MG63 (cell line): Measurements from ENCODE around the gene CFAP299. TPM values are rescaled to one million over a fixed set of nuclear protein-coding genes. Genes with fewer than 3 reads are reported as not detected.
"Not testable (repeated sequence)": the region's sequence is repeated elsewhere in the genome, so short reads cannot be mapped to it uniquely, and the experiment has no call there.

Experiments used
- DNase-seq: peaks from one replicate; pipeline ENCODE4 v3.0.0-alpha.2; 2020
- H3K27me3 ChIP-seq: fragments of 250-450 bp; sonication (Bioruptor Pico); 2 replicates; pipeline ENCODE4 v1.5.1; 2020; ENCODE audit warnings: mild to moderate bottlenecking, moderate library complexity
- H3K36me3 ChIP-seq: fragments of 250-450 bp; sonication (Bioruptor Pico); 2 replicates; pipeline ENCODE4 v1.5.1; 2020; ENCODE audit warnings: mild to moderate bottlenecking, moderate library complexity
- H3K4me3 ChIP-seq: fragments of 250-450 bp; sonication (Bioruptor Pico); 2 replicates; pipeline ENCODE4 v1.5.1; 2020; ENCODE audit warnings: mild to moderate bottlenecking, moderate library complexity
- H3K9me3 ChIP-seq: fragments of 250-450 bp; sonication (Bioruptor Pico); 2 replicates; pipeline ENCODE4 v1.5.1; 2020; ENCODE audit warnings: mild to moderate bottlenecking, moderate library complexity
- total RNA-seq: library from RNA; depleted of rRNA; stranded (reverse); fragments of >200 nt; shearing (Covaris generic); gene quantifications from 2 replicates; pipeline ENCODE4 v1.2.3, GENCODE V29; 2014; ENCODE audit warnings: low replicate concordance

Gene CFAP299
- total RNA-seq, 1 experiment from 2014 or later = 0.76 TPM

GRCh38 chr4:80315848-80316247 is 19.7 kb upstream of the CFAP299 start:
- H3K9me3 ChIP-seq, H3K4me3 ChIP-seq, H3K36me3 ChIP-seq, H3K27me3 ChIP-seq, DNase-seq: not testable (repeated sequence)

GRCh38 chr4:80321341-80321740 is 14.2 kb upstream of the CFAP299 start:
- H3K4me3 ChIP-seq = no peak overlapping the region
- no peak for DNase-seq
- no peaks in the 10 kb centered on the region for H3K9me3 ChIP-seq
- no peaks in the 10 kb centered on the region for H3K36me3 ChIP-seq
- no peaks in the 10 kb centered on the region for H3K27me3 ChIP-seq

DNA sequence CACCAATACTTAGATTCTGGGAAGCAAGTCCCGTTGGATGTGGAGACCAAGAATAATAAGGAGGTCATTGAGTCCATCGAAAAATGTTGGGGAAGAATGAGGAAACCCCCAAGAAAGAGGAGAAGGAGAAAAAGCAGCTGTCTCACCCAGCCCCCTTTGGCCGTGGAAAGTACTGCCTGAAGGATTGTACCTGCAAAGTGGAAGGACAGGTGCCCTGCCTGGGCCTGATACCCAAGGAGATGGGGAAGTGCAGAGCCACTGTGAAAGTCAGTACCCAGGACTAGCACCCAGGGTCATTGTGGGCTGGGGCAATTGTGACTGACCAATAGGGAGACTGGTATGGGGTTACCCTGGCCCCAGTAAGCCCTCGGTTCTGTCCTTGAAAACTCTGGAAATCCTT is 13.8 kb upstream of the CFAP299 start:
- no peaks in the 10 kb centered on the region for H3K27me3 ChIP-seq
- DNase-seq = no peak
- H3K9me3 ChIP-seq = no peaks in the 10 kb centered on the region
- H3K36me3 ChIP-seq = no peaks in the 10 kb centered on the region
- H3K4me3 ChIP-seq = no peak overlapping the region

DNA sequence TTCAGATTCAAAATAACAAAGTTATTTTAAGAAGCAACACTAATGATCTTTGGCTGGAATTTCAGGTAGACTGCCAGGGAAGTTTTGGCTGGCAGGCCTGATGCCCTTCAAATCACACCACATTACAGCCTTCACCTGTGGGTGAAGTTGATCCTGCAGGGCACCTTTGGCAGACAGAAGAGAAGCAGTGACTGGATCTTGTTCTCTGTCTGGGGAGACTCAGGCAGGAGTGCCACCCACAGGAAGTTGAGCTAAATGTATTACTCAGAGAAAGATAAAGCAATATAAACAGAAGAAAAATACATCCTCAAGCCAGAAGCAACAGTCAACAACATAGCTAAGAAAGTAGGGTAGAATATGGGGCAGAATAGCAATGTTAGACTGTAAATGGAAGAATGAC is 12.8 kb upstream of the CFAP299 start:
- no peaks in the 10 kb centered on the region for H3K27me3 ChIP-seq
- no peaks in the 10 kb centered on the region for H3K36me3 ChIP-seq
- no peak overlapping the region for H3K4me3 ChIP-seq
- H3K9me3 ChIP-seq = no peaks in the 10 kb centered on the region
- peak; percentile 56 for DNase-seq

DNA sequence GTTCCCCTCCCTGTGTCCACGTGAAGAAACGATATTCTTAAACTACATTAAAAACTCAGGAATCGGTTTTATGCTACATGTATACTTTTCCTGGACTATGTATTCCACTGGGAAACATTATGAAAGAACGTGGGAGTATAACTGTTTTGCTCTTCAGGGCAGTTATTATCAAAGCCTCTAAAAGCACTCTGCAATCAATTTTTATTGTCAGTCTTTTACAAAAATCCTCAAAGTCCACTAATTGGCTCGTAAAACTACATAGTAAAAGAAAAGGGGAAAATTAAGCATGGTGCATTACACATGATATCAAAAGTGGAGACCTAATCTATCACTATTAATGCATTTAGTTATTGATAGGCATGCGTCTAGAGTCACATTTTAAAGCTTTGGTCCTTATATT is 11.4 kb upstream of the CFAP299 start:
- H3K36me3 ChIP-seq = no peaks in the 10 kb centered on the region

DNA sequence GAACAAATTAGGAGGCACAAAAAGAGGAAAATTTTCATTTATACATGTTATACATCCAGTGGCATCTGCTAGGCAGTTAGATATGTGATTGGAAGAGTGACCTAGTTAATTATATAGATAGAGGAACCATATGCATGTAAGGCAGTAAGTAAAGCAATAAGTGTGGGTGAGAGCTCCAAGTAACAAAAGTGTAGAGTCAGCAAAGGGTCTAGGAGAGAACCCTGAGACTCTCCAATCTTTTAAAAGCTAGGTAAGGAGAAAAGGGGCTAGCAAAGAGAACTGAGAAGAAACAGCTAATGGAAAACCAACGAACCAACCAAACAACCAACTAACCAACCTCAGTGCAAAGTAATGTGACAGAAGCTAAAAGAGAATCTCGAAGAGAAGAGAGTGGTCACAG is 3.8 kb upstream of the CFAP299 start:
- DNase-seq = no peak
- Histone ChIP-seq H3K4me3 (no peak overlapping the region), H3K27me3 (no peaks in the 10 kb centered on the region), H3K9me3 (no peaks in the 10 kb centered on the region), H3K36me3 (no peaks in the 10 kb centered on the region)

More for the DNA sequence above, 11.4 kb upstream of the CFAP299 start:
- no peaks in the 10 kb centered on the region for H3K9me3 ChIP-seq
- DNase-seq = no peak
- no peaks in the 10 kb centered on the region for H3K27me3 ChIP-seq
- no peak overlapping the region for H3K4me3 ChIP-seq

- DNase-seq = no peak
- Histone ChIP-seq H3K9me3 (no peaks in the 10 kb centered on the region), H3K36me3 (no peaks in the 10 kb centered on the region), H3K4me3 (no peak overlapping the region), H3K27me3 (no peaks in the 10 kb centered on the region)
Observed at GRCh38 chr4:80333121-80333520, 2.4 kb upstream of the CFAP299 start.

DNA sequence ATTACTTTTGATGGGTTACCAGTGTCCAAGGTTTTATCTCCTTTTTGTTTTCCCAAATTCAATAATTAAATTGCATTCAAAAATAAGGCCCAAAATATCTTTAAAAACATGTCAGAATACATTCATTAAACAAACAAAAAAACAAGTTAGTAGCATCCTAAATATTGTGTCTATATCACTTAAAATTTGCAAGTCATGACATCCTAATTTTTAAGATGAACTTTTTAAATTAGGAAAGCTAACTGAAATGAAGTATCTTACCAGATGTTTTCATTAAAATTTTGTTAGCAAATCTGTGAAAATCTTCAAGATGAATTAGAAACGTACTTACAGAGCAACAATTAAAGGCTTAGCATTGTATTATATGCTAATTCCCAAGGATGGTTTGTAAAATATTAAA is 962 bp upstream of the CFAP299 start:
- H3K4me3 ChIP-seq = no peak overlapping the region
- H3K9me3 ChIP-seq = no peaks in the 10 kb centered on the region
- H3K27me3 ChIP-seq = no peaks in the 10 kb centered on the region
- no peak for DNase-seq
- no peaks in the 10 kb centered on the region for H3K36me3 ChIP-seq

GRCh38 chr4:80335226-80335553 is 340 bp upstream of the CFAP299 start:
- DNase-seq = no peak
- peak overlapping the region; percentile 63 for H3K4me3 ChIP-seq
- H3K9me3 ChIP-seq = no peaks in the 10 kb centered on the region
- H3K27me3 ChIP-seq = no peaks in the 10 kb centered on the region
- no peaks in the 10 kb centered on the region for H3K36me3 ChIP-seq

DNA sequence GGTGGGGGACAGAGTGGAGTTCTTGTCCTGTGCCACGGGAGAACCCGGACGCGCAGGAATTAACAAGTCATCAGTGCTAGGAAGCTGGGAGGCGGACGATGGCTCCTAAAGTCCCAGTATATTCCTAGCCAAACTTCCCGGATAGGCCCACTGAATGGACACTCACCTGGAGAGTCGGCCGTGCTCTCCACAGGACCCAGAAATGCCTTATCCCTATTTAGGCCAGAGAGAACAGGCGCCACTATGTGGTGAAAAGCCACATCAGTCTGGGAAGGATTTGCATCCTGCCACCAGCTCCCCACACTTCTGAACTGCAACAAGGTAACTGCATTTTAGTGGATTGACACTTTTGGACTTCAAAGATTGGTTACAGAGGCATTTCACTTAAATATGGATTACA is 1.1 kb downstream of the CFAP299 start:
- DNase-seq = peak; percentile 6
- no peak overlapping the region for H3K4me3 ChIP-seq
- no peaks in the 10 kb centered on the region for H3K27me3 ChIP-seq
- no peaks in the 10 kb centered on the region for H3K36me3 ChIP-seq
- no peaks in the 10 kb centered on the region for H3K9me3 ChIP-seq

DNA sequence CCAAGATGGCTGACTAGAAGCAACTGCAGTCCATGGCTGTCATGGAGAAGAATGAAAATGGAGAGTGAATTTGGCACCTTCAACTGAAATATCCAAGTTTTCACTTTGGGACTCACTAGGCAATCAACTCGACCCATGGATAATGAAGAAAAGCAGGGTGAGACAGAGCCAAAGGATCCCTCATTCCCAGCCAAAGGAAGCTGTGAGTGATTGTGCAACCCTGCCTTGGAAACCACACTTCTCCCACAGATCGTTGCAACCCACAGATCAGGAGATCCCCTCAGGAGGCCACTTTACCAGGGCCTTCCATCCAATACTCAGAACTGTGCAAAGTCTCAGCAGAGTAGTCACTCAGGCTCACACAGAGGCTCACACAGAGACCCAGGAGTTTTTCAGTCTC is 4.5 kb downstream of the CFAP299 start:
- no peaks in the 10 kb centered on the region for H3K36me3 ChIP-seq
- H3K27me3 ChIP-seq = no peaks in the 10 kb centered on the region
- no peak for DNase-seq
- no peak overlapping the region for H3K4me3 ChIP-seq
- no peaks in the 10 kb centered on the region for H3K9me3 ChIP-seq

DNA sequence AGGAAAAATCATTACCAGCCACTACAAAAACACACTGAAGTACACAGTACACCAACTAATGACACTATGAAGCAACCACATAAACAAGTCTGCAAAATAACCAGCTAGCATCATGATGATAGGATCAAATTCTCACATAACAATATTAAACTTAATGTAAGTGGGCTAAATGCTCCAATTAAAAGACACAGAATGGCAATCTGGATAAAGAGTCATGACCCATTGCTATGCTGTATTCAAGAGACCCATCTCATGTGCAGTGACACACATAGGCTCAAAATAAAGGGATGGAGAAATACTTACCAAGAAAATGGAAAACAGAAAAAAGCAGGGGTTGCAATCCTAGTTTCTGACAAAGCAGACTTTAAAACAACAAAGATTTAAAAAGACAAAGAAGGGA is 7.2 kb downstream of the CFAP299 start:
- H3K4me3 ChIP-seq, DNase-seq, H3K9me3 ChIP-seq, H3K27me3 ChIP-seq, H3K36me3 ChIP-seq: not testable (repeated sequence)

- H3K27me3 ChIP-seq = no peaks in the 10 kb centered on the region
- H3K9me3 ChIP-seq = no peaks in the 10 kb centered on the region
- no peak overlapping the region for H3K4me3 ChIP-seq
- no peak for DNase-seq
- H3K36me3 ChIP-seq = no peaks in the 10 kb centered on the region
Observed at GRCh38 chr4:80343887-80344286, 8.4 kb downstream of the CFAP299 start.

- H3K9me3 ChIP-seq = no peaks in the 10 kb centered on the region
- H3K27me3 ChIP-seq = no peaks in the 10 kb centered on the region
- no peak overlapping the region for H3K4me3 ChIP-seq
- no peak for DNase-seq
- no peaks in the 10 kb centered on the region for H3K36me3 ChIP-seq
Observed at GRCh38 chr4:80360084-80360483, 24.6 kb downstream of the CFAP299 start.

DNA sequence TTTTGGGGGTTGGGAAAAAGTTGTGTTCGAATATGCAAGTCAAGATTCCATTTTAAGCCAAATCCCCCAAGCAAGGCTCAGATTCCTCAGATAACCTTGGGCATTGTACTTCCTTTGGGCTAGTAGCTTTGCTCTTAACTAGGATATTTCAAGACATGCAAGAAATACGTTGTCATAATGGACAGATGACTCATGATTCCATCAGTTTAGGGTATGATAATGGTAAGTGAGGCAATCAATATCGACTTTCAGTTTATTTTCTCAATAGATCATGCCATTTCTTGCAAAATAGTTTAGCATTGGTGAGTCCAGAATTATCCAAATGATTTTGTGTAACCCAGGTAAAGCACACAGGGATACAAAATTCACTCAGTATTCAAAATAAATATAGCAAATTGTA is 25.4 kb downstream of the CFAP299 start:
- no peaks in the 10 kb centered on the region for H3K36me3 ChIP-seq
- no peaks in the 10 kb centered on the region for H3K9me3 ChIP-seq
- no peak overlapping the region for H3K4me3 ChIP-seq
- H3K27me3 ChIP-seq = no peaks in the 10 kb centered on the region
- no peak for DNase-seq

DNA sequence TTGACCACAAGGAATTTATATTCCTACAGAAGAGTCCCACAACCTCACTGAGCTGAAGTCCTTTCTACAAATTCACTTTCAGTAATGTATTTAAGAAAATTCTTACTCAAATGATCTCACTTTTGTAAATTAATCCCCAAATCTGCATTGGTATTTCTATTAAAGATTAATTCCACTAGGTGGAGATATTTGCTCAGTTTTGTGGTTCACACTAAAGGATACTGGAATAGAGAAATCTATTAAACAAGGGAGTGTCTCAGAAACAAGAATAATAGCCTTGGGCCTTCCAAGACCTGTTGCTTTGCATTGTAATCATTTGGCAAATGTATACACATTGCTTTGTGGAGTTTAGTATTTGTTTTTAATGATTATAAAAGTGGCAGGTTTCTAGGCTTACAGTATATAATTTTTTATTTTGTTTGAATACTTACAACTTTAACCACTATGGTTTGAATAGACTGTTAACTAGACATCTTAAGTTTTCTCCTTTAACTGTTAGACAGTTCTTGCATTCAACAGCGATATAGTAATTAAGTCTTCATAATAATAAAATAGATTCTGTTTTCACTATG is 25.9 kb downstream of the CFAP299 start:
- H3K27me3 ChIP-seq = no peaks in the 10 kb centered on the region
- no peaks in the 10 kb centered on the region for H3K9me3 ChIP-seq
- no peaks in the 10 kb centered on the region for H3K36me3 ChIP-seq
- no peak for DNase-seq
- H3K4me3 ChIP-seq = no peak overlapping the region

GRCh38 chr4:80362578-80363181 is 27.1 kb downstream of the CFAP299 start:
- Histone ChIP-seq H3K4me3 (no peak overlapping the region), H3K9me3 (no peaks in the 10 kb centered on the region), H3K27me3 (no peaks in the 10 kb centered on the region), H3K36me3 (no peaks in the 10 kb centered on the region)
- peak; percentile 20 for DNase-seq

GRCh38 chr4:80365928-80366327 is 30.4 kb downstream of the CFAP299 start:
- DNase-seq = peak; percentile 50
- no peaks in the 10 kb centered on the region for H3K36me3 ChIP-seq
- H3K9me3 ChIP-seq = no peaks in the 10 kb centered on the region
- H3K27me3 ChIP-seq = no peaks in the 10 kb centered on the region
- no peak overlapping the region for H3K4me3 ChIP-seq

- Histone ChIP-seq H3K4me3 (no peak overlapping the region), H3K27me3 (no peaks in the 10 kb centered on the region), H3K36me3 (no peaks in the 10 kb centered on the region), H3K9me3 (no peaks in the 10 kb centered on the region)
- DNase-seq = no peak
Observed at GRCh38 chr4:80367737-80368136, 32.2 kb downstream of the CFAP299 start.
